ENCODE data around the gene SKI.

The SKI gene

DNA sequence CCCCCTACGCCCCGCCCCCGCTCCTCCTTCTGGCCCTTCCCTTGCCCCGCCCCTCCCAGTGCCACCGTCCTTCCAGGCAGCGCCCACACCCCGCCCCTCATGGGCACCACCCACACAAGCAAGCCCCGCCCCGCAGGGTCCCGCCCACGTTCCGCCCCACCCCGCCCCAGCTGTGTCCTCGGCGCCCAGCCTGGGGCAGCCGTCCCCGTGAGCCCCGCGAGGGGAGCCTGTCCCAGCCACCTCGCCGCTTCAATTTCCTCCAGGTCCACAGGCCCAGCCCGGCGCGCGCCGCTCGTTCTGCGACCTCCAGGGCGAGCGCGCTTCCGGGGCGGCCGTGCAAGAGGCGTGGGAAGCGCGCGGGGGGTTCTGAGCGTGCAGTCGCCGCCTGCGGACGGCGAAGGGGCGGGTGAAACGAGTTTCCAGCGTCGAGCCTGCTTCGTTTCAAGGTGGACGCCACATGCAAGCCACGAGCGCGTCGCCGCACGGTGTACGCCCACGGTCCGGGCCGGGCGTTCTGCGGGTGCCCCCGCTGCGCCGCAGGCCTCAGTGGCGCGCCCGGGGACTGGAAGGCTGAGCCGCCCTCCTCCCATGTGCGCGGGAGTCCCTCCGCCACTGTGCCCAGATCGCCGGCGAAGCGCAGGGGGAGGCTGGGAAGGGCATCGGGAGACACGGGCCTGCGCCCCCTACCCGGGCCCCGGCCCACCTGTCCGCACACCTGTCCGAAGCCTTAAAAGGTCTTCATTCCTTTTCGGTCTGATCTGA lies 22.7 kb upstream of the SKI start:
- TF ChIP-seq CTCF (IDR thresholded peaks at IDR 0.05) = no peak
- H3K4me3 ChIP-seq = peak overlapping the region; percentile 61
- H3K27ac ChIP-seq = peak overlapping the region; percentile 94 to 99
- peak; percentile 97 for DNase-seq (ENCODE audit: low spot score)

- peak overlapping the region; percentile 68 for H3K4me3 ChIP-seq
Observed at GRCh38 chr1:2206813-2207487, 21.2 kb upstream of the SKI start.

GRCh38 chr1:2208309-2209239 lies 19.5 kb upstream of the SKI start:
- Histone ChIP-seq H3K27ac (peak overlapping the region; percentile 94 to 99), H3K4me3 (peak overlapping the region; percentile 68)
- TF ChIP-seq CTCF (IDR thresholded peaks at IDR 0.05) = no peak
- peak; percentile 98 for DNase-seq (ENCODE audit: low spot score)

More at GRCh38 chr1:2206813-2207487, 21.2 kb upstream of the SKI start:
- peak overlapping the region; percentile 94 to 99 for H3K27ac ChIP-seq
- TF ChIP-seq CTCF (IDR thresholded peaks at IDR 0.05) = no peak
- DNase-seq (ENCODE audit: low spot score) = peak; percentile 81

DNA sequence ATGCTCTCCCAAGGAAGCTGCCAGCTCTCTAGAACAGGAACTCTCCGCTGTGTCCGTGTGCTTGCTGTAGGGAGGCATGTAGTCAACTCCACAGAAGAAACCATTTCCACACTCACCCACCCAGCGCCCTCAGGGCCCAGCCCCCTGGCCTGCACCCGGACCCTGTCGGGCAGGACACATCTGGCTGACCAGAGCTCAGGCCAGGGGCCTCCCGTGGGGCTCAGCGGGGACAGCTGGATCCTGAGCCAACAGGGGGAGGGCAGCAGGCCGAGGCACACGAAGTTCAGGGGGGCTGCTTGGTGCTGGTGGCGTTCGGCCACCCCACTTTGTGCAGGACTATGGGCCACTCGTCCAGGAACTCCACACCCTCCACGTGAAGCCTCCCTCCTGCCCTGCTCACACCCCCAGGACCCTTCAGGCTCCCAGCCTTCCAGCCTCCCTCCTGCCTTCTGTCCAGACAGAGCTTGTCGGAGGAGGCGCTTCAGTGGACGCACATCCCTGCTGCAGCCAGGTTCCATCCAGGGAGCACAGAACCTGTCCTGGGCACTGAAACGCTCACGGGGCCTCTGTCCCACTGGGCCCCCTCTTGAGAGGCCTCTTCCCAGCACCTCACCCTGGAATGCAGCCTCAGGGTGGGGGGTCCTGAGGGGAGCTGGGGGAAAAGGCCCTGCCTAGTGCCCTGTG lies 18.6 kb upstream of the SKI start:
- peak; percentile 80 for DNase-seq (ENCODE audit: low spot score)
- Histone ChIP-seq H3K27ac (peak overlapping the region; percentile 94 to 99), H3K4me3 (peak overlapping the region; percentile 68)

GRCh38 chr1:2210084-2210653 lies 17.9 kb upstream of the SKI start:
- Histone ChIP-seq H3K27ac (peak overlapping the region; percentile 94 to 99), H3K4me3 (no peak overlapping the region)
- DNase-seq (ENCODE audit: low spot score) = peak; percentile 76
- no peak for TF ChIP-seq CTCF (IDR thresholded peaks at IDR 0.05)

More for the DNA sequence above, 18.6 kb upstream of the SKI start:
- TF ChIP-seq CTCF (IDR thresholded peaks at IDR 0.05) = no peak

GRCh38 chr1:2210786-2211185 lies 17.3 kb upstream of the SKI start:
- no peak overlapping the region for H3K4me3 ChIP-seq
- peak overlapping the region; percentile 94 to 99 for H3K27ac ChIP-seq
- DNase-seq (ENCODE audit: low spot score) = peak; percentile 75
- no peak for TF ChIP-seq CTCF (IDR thresholded peaks at IDR 0.05)
